ENCODE data around the gene PTCD2.
"Not testable (repeated sequence)": the region's sequence is repeated elsewhere in the genome, so short reads cannot be mapped to it uniquely, and the experiment has no call there.

Gene PTCD2

DNA sequence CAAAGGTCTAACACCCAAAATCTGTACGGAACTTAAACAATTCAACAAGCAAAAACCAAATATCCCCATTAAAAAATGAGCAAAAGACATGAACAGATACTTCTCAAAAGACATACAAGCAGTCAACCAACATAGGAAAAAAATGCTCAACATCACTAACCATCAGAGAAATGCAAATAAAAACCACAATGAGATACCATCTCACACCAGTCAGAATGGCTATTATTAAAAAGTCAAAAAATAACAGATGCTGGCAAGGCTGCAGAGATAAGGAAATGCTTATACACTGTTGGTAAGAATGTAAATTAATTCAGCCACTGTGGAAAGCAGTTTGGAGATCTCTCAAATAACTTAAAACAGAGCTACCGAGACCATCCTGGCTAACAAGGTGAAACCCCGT, 22.0 kb upstream of the PTCD2 start:
- DNase-seq: not testable (repeated sequence)

DNA sequence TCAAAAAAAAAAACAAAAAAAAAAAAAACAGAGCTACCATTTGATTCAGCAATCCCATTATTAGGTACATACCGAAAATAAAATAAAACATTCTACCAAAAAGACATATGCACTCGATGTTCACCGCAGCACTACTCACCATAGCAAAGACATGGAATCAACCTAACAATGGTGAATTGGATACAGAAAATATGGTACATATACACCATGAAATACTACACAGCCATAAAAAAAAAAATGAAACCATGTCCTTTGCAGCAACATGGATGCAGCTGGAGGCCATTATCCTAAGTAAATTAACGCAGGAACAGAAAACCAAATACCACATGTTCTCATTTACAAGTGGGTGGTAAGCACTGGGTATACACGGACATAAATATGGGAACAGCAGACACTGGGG, 21.5 kb upstream of the PTCD2 start:
- no peak for DNase-seq

DNA sequence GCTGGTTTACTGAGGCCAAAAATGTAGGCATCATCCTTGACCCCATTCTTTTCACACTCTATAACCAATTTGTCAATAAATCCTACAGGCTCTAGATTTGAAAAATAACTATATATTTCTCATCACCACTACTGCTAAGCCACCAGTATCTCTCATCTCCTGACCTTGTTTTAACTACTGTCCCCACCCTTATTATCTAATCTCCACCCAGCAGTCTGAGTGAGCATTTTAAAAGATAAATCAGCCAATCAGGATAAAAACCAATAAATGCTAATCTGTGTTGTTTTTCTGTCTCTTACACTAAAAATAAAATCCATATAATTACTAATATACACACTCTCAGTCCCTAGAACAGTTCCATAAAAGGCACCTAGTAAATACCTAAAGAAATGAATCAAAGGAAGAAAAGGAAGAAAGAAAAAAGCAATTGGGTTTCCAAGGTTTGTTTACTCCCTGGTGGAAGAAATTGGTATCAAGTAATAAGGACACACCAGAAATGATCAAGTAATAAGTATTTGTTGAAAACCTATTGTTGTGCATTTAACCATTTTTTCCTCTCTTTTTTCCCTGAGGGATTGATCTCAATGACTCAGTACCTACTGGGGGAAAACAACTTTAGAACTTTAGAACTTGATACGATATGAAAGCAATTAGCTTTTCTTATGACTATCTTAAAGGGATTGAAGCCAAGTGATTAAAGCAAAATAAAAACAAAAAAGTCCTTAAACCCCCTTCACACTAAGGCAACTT, 19.4 kb upstream of the PTCD2 start:
- no peak for DNase-seq

DNA sequence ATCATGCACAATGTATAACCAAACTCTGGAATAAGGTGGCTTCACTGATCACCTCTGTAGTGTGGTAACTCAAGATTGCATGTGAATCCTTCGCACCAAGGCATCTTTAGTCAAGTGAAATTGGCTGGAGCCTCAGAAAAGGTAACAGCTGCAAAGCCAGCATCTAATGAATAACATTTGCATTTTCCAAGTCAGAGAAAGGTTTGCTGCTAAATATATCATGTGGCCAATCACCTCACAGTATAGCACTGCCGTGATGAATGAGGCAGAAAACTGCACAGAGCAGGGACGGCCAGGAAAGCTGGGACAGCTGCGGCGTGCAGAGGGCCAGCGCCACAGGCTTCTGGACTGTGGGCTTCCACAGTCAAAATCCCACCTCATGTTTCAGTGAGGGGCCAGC, 18.6 kb upstream of the PTCD2 start:
- peak; percentile 39 to 92 for DNase-seq

DNA sequence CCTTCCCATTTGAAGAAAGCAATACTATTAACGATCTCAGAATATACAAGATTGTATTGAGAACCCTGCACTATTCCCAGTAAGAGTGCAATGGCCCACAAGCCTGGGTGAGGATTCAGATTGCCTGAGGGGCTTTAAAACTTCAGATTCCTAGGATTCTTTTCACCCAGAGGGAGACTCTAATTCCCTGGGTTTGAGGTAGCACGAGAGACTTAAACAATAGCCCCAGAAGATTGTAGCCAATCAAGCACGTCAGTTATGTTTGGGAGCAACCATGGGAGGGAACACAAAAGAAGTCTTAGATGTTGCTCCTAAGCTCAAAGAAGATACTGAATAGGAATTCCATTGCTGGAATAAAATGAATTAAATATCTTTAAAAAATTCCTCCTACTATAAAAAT, 18.0 kb upstream of the PTCD2 start:
- no peak for DNase-seq

DNA sequence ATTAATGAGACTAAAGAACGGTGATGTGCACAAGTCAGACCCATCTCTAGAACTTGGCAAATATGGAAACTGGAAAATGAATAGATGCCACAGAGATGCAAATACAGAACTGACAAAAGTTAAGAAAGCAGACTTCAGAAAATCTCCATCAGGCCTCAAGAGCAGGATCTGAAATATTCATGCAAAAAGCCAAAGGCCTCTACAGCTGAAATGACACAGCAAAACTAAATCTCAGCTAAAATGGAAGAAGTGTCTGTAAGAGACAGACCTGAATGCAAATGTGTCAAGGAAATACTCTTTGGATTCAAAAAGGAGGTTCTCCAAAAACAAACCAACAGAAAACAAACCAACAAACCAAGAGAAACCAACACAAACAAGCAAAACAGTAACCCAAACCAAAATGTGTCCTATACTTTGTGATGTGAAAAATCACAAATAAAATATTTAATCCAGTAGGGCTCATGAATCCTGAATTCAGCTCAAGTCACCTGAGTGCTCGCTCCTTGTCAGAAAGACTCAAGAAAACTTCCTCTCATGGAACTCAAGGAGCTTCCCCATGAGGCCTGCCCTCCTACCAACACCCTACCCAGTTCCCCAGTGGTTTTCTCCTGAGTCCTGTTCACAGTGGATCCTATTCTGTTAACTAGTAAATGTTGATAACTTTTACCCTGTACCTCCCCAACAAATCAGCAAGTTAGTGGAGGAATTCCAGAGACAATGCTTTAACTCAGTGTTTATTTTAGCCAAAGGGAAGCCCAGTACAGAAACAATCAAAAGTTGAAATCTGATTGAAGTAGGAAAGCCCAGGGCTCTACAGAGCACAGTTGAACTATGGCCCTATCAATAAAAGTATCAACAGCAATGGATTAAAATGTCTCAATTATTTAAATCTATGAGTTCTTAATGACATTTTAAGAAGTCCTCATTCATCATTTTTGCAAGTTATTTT, 14.7 kb upstream of the PTCD2 start:
- DNase-seq: no peak

DNA sequence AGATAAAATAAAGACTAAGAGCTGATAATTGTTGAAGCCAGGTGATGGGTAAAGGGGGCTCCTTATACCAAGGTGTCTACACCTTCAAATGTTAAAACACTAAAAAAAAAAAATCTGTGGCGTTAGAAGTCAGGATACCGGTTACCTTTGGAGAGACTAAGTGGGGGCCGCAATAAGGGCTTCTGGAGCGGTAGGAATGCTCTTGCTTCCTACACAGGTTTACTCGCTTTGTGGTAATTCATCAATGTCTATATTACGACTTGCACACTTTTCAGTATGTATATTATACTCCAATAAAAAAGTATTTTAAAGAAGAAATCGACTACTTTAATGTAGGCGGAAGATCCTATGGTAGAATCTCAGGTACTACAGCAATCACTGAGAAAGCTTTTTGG, 12.6 kb upstream of the PTCD2 start:
- no peak for DNase-seq

DNA sequence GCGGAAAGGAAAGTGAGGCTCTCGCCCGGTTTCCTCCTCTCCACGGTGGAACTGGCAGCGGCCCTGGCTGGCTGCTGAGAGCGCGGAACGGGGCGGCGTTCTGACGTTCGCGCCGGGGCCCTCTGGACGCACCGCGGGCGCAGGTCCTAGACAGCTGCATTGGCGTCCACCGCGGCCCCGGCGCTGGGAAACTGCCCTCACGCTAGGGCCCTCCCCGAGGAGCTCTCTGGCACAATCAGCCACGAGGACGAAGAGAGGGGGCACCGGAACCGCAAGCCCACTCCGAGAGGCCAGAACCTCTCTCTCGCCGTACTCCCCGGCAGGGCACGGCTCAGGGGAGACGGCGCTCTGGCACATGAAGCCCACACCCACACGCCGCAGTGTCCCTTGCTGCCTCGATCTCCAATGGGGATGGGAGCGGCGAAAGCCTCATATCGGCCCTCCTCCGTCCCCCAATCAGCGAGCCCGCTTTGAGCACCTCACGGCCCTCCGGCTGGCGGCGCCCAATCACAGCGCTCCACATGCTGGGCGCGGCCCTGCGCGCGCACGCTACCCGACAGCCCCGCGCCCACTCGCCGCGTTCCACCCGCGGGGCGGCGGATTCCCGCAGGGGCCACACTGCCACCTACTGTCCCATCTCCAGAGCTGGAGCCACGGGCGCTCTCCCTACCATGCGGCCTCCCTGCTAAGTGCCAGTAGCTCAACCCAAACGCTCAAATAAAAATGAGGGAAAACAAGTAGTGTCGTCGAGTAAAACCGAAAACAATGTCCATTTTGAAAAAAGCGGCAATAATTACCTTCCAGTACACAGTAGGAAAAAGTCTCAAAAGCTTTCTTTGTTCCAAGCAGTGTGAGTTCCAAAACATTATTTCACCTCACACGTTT, 12.0 kb upstream of the PTCD2 start:
- DNase-seq: peak; percentile 96 to 99

DNA sequence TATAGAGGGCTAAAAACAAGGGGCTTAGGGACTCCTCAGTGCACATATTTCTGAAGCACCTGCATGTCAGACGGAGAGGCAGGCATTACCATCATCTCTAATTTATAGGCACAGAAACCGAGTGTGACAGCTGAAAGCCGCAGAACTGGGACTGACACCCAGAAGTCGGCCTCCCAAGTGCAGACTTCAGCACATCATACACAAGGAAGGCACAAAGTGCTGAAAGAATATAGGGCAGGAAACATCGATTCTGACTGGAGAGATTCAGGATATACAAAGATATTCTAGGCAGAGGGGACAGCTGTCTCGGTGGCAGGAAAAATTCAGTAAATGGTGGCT, 11.4 kb upstream of the PTCD2 start:
- no peak for DNase-seq

DNA sequence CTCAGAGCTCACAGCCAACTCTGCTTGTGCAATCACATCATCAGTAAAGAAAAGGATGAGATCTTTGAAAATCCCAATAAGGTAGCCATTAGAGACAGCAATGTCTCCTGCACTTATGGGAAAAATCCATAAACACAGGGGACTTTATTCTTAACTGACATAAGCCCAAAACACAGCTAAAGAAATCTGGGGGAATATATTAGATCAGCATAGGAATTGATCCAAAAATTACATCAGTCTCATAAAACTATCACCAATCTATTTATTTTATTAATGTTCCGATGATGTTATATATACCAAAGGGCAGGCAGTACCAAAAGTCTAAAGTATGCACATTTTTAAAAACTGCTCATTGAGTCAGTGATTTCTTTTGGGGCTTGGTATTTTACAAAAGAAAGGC, 7.0 kb upstream of the PTCD2 start:
- no peak for DNase-seq

DNA sequence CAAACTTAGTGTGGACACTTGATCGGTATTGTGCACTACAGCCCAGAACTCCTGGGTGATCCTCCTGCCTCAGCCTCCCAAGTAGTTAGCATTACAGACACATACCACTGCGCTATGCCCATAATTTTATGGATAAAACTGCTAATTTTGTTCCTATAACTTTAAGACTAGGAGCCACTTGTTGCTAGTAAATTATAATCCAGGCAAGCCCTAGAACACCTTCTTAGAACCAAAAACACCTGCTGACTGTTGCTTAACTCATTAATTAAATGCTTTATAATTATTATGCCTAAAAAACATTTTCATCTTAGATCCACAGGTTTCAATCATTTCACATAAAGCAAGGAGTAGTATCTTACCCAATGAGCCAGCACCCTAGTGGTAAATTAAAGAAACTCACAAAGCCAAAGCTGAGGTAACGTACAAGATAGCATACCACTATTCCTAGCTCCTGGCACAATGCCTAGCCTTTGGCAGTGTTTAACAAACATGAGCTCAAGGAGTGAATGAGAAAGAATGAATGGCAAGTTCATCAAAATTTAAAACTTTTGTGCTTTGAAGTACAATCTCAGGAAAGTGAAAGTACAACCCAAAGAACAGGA, 5.5 kb upstream of the PTCD2 start:
- peak; percentile 30 to 70 for DNase-seq

DNA sequence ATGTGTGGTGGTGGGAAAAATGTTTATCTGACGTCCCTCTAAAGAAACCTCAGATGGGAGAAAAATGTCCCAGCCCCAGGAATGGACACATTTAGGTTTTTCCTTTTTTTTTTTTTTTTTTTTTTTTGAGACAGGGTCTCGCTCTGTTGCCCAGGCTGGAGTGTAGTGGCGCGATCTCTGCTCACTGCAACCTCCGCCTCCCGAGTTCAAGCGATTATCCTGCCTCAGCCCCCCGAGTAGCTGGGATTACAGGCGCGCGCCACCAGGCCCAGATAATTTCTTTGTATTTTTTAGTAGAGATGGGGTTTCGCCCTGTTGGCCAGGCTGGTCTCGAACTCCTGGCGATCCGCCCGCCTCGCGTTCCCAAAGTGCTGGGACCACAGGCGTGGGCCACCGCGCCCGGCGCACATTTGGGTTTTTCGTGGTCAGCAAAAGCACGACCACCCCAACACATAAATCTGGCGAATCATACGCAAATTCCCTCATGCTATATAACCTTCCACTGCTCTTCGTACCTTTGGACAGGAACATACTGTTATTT, 668 bp upstream of the PTCD2 start:
- DNase-seq: not testable (repeated sequence)

DNA sequence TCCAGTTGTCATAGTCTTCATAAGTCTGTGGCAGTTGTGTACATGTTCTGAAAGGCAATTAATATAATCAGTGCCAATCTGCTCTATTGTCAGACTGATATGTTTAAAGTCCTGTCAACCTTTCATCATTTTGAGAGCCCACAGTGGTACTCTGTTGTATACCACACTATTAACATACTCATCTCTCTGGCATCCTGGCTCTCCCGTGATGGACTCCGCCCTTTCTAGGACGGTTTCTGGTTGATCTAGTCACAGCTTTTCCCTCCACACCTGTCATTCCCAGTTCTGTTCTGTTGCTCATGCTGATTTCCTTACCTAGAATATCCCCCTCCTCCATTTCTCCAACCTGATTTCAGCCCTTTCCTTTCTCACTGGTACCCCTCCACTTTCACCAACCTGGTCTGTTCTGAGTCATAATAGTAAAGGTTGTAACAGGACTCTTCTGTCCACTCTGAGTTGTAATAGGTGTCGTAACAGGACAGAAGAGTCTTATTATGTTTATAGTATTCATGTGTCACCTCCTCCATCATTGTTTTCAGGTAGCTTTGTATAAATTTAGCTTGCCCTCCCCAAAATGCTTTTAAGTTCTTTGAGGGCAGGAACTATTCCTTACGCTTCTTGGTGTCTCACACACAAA, 4.1 kb downstream of the PTCD2 start:
- no peak for DNase-seq

DNA sequence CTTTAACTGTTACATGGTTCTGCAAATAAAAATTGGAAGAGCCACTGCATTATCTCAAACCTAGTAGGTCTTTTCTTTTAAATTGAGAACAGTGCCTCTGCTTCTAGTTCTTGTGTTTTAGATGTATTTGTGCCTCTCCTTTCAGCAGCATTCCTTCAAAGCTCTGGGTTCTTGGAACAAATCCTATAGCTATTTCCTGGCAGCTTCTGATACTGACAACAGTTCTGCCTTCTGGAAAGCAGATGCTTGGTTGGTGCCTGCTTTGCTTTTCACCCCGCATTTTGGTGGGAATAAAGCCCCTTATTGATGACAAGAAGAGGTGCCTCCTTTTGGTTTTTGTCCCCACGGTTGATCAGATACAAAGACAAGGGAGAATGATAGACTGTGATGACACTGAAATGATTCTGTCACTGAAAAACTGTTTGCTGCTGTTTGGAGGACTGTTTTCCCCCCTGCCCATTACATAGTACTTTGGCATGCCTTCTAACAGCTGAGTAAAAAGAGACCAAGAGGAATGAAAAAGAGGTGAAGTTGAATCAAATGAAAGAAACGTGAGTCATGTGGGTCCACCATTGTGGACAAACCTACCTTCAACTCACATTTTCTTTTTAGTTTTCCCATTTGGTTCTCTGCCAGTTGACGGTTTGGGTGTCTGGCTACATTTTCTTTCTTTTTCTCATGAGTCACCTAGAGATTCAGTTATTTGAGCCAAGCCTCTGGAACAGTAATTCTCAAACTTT, 5.6 kb downstream of the PTCD2 start:
- DNase-seq: peak in 1 of 2 experiments; percentile 49

DNA sequence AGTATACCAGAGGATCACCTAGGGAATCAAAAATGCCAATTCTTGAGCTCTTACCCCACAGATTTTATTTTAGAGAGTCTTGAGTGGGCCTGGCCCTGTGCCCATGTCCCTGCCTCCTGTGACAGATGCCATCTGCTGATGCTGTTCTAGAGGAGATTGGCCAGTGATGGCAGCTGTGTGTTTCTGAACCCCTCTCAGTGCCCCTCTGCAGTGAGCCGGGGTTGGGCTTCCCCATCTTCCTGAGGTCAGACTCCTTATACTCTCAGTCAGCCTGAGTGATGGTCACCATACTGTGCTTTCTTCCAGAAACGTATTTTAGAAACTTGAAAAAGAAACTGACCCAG, 6.1 kb downstream of the PTCD2 start:
- peak; percentile 38 to 78 for DNase-seq

DNA sequence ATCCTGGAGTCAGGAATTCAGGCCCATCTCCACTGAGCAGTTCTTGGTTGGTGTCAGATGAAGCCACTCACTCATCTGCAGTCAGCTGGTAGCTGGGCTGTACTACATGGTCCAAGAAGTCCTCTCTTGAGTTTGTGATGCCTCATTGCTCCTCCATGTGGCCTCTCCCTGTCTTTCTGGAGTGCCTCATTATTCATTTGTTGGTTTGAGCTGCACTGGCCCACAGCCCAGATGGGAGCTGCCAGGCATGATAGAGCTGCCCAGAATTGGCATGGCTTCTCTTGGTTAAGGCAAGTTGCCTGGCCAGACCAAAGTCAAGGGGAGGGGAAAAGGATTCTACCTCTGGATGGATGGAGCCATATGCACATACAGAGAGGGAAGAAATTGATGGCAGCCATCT, 8.0 kb downstream of the PTCD2 start:
- peak; percentile 97 to 99 for DNase-seq

DNA sequence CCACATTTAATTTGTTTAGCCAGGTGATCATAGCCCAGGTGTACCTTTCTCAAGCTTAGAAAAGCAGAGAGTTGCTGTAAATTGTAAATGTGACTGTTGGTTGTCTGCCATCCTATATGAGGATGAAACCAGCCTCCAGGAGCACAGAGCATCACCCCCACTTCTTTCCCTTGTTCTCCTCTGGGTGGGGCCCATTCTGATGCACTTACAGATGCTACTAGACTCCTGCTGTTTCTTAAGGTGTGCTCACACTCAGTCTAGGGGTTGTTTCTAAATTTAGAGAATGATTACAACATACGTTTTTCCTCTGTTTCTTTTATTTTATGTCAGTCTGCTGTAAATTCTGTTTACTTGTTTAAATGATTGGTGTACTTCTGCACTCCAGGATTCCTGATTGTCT, 10.5 kb downstream of the PTCD2 start:
- DNase-seq: no peak

DNA sequence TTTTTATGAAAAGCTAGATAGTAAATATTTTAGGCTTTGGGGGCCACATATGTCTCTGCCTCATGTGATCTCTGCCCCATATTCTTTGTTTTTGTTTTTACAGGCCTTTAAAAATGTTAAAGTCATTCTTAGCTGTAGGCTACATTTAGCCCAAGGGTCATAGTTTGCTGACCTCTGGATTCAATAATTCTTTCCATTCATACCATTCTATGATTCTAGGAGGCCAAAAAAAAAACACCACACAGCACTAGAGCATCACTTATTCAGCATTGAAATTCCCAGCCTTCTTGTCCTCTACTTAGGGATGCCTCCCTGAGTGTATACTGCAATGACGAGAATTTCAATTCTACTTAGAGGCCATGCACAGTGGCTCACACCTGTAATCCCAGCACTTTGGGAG, 17.0 kb downstream of the PTCD2 start:
- DNase-seq: no peak

DNA sequence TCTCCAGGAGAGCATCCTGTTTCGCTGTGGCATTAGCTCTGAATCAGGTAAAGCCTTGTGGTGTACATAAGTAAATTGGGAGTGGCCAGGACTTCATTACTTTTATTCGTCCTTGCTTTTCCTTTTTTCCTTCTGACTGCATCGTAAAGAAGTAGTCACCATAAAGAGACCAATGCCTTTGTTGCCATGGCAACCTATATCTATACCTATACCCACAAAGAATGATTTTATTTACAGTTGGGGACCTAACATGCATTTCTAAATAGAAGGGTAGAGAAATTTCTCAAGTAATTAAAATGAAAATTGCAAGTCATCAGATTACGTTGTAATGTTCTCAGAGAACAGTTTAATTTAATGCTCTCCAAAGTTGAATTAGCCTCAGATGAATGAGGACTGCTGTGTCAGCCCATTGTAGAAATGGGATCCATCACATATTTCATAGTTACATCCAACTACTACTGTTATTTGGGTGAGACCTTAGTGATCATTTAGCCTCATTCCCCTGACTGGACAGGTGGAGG, 18.6 kb downstream of the PTCD2 start:
- DNase-seq: no peak

DNA sequence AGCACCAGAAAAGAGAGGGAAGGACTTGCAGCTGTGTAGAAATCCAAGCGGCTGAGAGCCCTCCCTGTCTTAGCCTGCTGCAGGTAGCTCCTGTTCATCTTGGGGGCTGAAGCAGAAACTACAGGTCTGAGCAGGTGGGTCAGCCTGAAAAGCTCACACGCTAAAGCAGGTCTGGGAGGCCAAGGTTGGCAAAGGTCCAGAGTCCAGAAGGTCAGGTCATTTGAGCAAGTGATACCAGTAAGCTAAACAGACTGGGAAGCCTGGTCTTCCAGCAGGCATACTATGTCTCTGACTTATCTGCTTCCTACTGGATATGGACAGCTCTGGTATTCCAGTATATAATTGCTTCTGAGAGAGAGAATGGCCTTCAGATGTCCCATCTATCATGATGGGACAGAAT, 26.2 kb downstream of the PTCD2 start:
- no peak for DNase-seq

DNA sequence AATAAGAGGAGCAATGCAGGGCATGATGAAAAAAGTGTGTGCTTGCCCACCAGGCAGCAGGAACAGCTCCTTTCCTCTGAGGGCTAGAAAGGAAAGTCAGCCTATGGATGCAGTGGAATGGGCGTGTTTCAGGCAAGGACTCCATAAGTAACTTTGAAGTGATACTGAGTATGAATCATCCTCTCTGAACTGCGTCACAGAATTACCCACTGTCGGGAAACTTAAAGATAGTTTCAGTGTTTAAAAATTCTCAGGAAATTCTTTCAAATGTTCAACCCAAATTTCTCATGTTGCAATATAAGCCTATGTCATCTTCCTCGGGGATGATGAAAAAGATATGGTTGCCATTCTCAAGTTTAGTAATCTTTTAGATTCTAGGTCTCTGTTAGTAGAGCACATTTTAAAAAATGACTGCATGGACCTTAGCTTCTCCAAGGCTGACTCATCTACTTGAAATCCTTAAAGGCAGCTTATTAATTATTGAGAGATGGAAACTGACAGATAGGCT, 27.7 kb downstream of the PTCD2 start:
- no peak for DNase-seq
